Tongue (tissue), 2 donors: ENCODE measurements around the gene IBA57. TPM values are rescaled to one million over a fixed set of nuclear protein-coding genes. Genes with fewer than 3 reads are reported as not detected.

Experiments
- DNase-seq: peaks from one replicate; pipeline ENCODE4 v3.0.0-alpha.2; 2015
- total RNA-seq: library from RNA; depleted of rRNA; stranded (reverse); fragments of >200 nt; gene quantifications from one replicate; pipeline ENCODE4 v1.2.3, GENCODE V29; 2014

IBA57 gene
- total RNA-seq, 1 donor from 2014 or later, result 11.4 TPM

- DNase-seq, result no peak
Observed at GRCh38 chr1:228190778-228191177, 25.2 kb downstream of the IBA57 start.

- DNase-seq, result no peak
Observed at GRCh38 chr1:228194436-228194835, 28.8 kb downstream of the IBA57 start.

- no peak for DNase-seq
Observed at GRCh38 chr1:228194921-228195812, 29.6 kb downstream of the IBA57 start.

- peak; percentile 68 for DNase-seq
Observed at GRCh38 chr1:228197555-228198147, 32.0 kb downstream of the IBA57 start.

GRCh38 chr1:228198977-228199590 is 33.5 kb downstream of the IBA57 start:
- DNase-seq, result no peak

GRCh38 chr1:228204958-228205357 is 39.4 kb downstream of the IBA57 start:
- DNase-seq, result peak; percentile 75

- no peak for DNase-seq
Observed at GRCh38 chr1:228205526-228206436, 40.2 kb downstream of the IBA57 start.

- DNase-seq, result no peak
Observed at GRCh38 chr1:228206582-228207351, 41.2 kb downstream of the IBA57 start.

GRCh38 chr1:228207381-228207810 is 41.8 kb downstream of the IBA57 start:
- no peak for DNase-seq

- peak; percentile 78 for DNase-seq
Observed at GRCh38 chr1:228207851-228208821, 42.5 kb downstream of the IBA57 start, which contains the start of gene OBSCN. Gene OBSCN (plus strand): TSS chr1:228208044. CDS start chr1:228211784, 3,740 bp downstream.

GRCh38 chr1:228208831-228209551 is 43.4 kb downstream of the IBA57 start:
- no peak for DNase-seq

GRCh38 chr1:228209657-228210056 is 44.1 kb downstream of the IBA57 start:
- no peak for DNase-seq

GRCh38 chr1:228210076-228210651 is 44.6 kb downstream of the IBA57 start:
- no peak for DNase-seq

GRCh38 chr1:228210712-228211530 is 45.3 kb downstream of the IBA57 start:
- no peak for DNase-seq

GRCh38 chr1:228211531-228212414 is 46.2 kb downstream of the IBA57 start:
- no peak for DNase-seq

- peak; percentile 29 for DNase-seq
Observed at GRCh38 chr1:228212415-228212965, 46.9 kb downstream of the IBA57 start.
